ENCODE data around the gene TKTL1. TPM values are rescaled to one million over a fixed set of nuclear protein-coding genes. Genes with fewer than 3 reads are reported as not detected.
A peak's percentile ranks its signal among the peaks of the same experiment; 100 is the strongest.

Gene TKTL1
- total RNA-seq, 2 experiments from 2014 or later: 1.7 to 2.3 TPM

GRCh38 chrX:154376774-154377173 is 81.2 kb downstream of the TKTL1 start:
- H3K27ac Mint-ChIP-seq: peak overlapping the region; percentile 94

GRCh38 chrX:154378059-154378798 is 82.6 kb downstream of the TKTL1 start:
- Histone ChIP-seq H3K27ac (ENCODE audit: low read depth in 1 of 2, low read length in 2 of 2) (peak overlapping the region; percentile 82 to 87), H3K4me1 (ENCODE audit: insufficient read depth, low read length) (peaks cover 55% of the 10 kb centered on the region), H3K4me3 (ENCODE audit: low read length) (peak overlapping the region; percentile 40), H3K27me3 (ENCODE audit: control insufficient read depth in 1 of 2, insufficient read depth in 2 of 2, low read length in 2 of 2) (no peaks in the 10 kb centered on the region), H3K9me3 (ENCODE audit: control insufficient read depth in 1 of 2, insufficient read depth in 1 of 2, low read length in 2 of 2) (no peaks in the 10 kb centered on the region), H3K36me3 (ENCODE audit: insufficient read depth, low read length) (peaks cover 8% of the 10 kb centered on the region)
- POLR2A ChIA-PET: interaction anchor here (0.9 to 1.8 kb wide), 8 partner anchors 8 to 407 kb away, joined by 3 to 23 read pairs (median 6); partner anchors contain the start of genes HCFC1 and RPL10
- TF ChIP-seq CTCF (IDR thresholded peaks at IDR 0.05): no peak
- H3K27me3 Mint-ChIP-seq: no peaks in the 10 kb centered on the region
- DNase-seq (peak in 10 of 14 experiments; percentile 17 to 87 (median 48)), ATAC-seq (ENCODE audit: poor library complexity) (peak; percentile 2)
- H3K9me3 Mint-ChIP-seq: no peaks in the 10 kb centered on the region
- CTCF ChIA-PET: interaction anchor here (0.7 kb wide), 1 partner anchor 114 kb away, joined by 3 read pairs; no protein-coding TSS in a partner anchor
- peak overlapping the region; percentile 94 for H3K27ac Mint-ChIP-seq
- H3K4me1 Mint-ChIP-seq (ENCODE audit: low read depth): peaks cover 8% of the 10 kb centered on the region
- intact Hi-C loops (cut with DNase I, micrococcal nuclease): loop anchor here in 1 of 2 experiments (10.0 kb wide), 1 partner anchor 363 kb away; the partner anchor contains the start of gene IRAK1
- peak overlapping the region; percentile 93 for H3K4me3 Mint-ChIP-seq
- peaks cover 37% of the 10 kb centered on the region for H3K36me3 Mint-ChIP-seq (ENCODE audit: low read depth)

More at GRCh38 chrX:154376774-154377173, 81.2 kb downstream of the TKTL1 start:
- ChIA-PET CTCF (no interaction called here), POLR2A (no interaction called here)
- Mint-ChIP-seq H3K9me3 (no peaks in the 10 kb centered on the region), H3K4me3 (peak overlapping the region; percentile 34), H3K4me1 (ENCODE audit: low read depth) (peaks cover 18% of the 10 kb centered on the region), H3K27me3 (no peaks in the 10 kb centered on the region), H3K36me3 (ENCODE audit: low read depth) (peaks cover 25% of the 10 kb centered on the region)
- H3K4me1 ChIP-seq (ENCODE audit: insufficient read depth, low read length): peaks cover 69% of the 10 kb centered on the region
- no peaks in the 10 kb centered on the region for H3K27me3 ChIP-seq (ENCODE audit: control insufficient read depth in 1 of 2, insufficient read depth in 2 of 2, low read length in 2 of 2)
- DNase-seq (no peak), ATAC-seq (ENCODE audit: poor library complexity) (no peak)
- no peak overlapping the region for H3K4me3 ChIP-seq (ENCODE audit: low read length)
- intact Hi-C loops (cut with DNase I, micrococcal nuclease): loop anchor here in 1 of 2 experiments (10.0 kb wide), 1 partner anchor 362 kb away; the partner anchor contains the start of gene IRAK1
- peaks cover 8% of the 10 kb centered on the region for H3K36me3 ChIP-seq (ENCODE audit: insufficient read depth, low read length)
- H3K9me3 ChIP-seq (ENCODE audit: control insufficient read depth in 1 of 2, insufficient read depth in 1 of 2, low read length in 2 of 2): no peaks in the 10 kb centered on the region
- no peak overlapping the region for H3K27ac ChIP-seq (ENCODE audit: low read depth in 1 of 2, low read length in 2 of 2)
- TF ChIP-seq CTCF (IDR thresholded peaks at IDR 0.05): no peak

GRCh38 chrX:154378799-154379568 is 83.4 kb downstream of the TKTL1 start, which contains the start of gene EMD:
Gene EMD (plus strand): TSS chrX:154379295. CDS start chrX:154379485, 190 bp downstream.
- no peaks in the 10 kb centered on the region for H3K27me3 Mint-ChIP-seq
- H3K27ac ChIP-seq (ENCODE audit: low read depth in 1 of 2, low read length in 2 of 2): peak within 1 kb of the TSS; percentile 92 to 96
- H3K9me3 Mint-ChIP-seq: no peaks in the 10 kb centered on the region
- H3K4me3 Mint-ChIP-seq: peak within 1 kb of the TSS; percentile 93
- peaks cover 37% of the 10 kb centered on the region for H3K36me3 Mint-ChIP-seq (ENCODE audit: low read depth)
- ATAC-seq (ENCODE audit: poor library complexity) (peak; percentile 78), DNase-seq (peak; percentile 90 to 98 (median 96))
- peaks cover 8% of the 10 kb centered on the region for H3K36me3 ChIP-seq (ENCODE audit: insufficient read depth, low read length)
- H3K4me1 ChIP-seq (ENCODE audit: insufficient read depth, low read length): peaks cover 47% of the 10 kb centered on the region
- H3K9me3 ChIP-seq (ENCODE audit: control insufficient read depth in 1 of 2, insufficient read depth in 1 of 2, low read length in 2 of 2): no peaks in the 10 kb centered on the region
- ChIA-PET CTCF (no interaction called here), POLR2A (interaction anchor here (0.7 to 1.8 kb wide), 11 partner anchors 9 to 412 kb away, joined by 3 to 23 read pairs (median 4); partner anchors contain the start of genes DNASE1L1, HCFC1 and RPL10)
- no peak for TF ChIP-seq CTCF (IDR thresholded peaks at IDR 0.05)
- intact Hi-C loops (cut with DNase I, micrococcal nuclease): loop anchor here in 1 of 2 experiments (10.0 kb wide), 1 partner anchor 364 kb away; the partner anchor contains the start of gene IRAK1
- no peaks in the 10 kb centered on the region for H3K27me3 ChIP-seq (ENCODE audit: control insufficient read depth in 1 of 2, insufficient read depth in 2 of 2, low read length in 2 of 2)
- peaks cover 5% of the 10 kb centered on the region for H3K4me1 Mint-ChIP-seq (ENCODE audit: low read depth)
- H3K4me3 ChIP-seq (ENCODE audit: low read length): peak within 1 kb of the TSS; percentile 77
- H3K27ac Mint-ChIP-seq: peak within 1 kb of the TSS; percentile 94
